22Rv1 (cell line): ENCODE results near the gene CCNC.
A peak's percentile ranks its signal among the peaks of the same experiment; 100 is the strongest.
"Not testable (repeated sequence)": the region's sequence is repeated elsewhere in the genome, so short reads cannot be mapped to it uniquely, and the experiment has no call there.

Experiments used
- H3K27ac ChIP-seq: fragments of 450-650 bp; 2 replicates; pipeline ENCODE4 v1.5.1; 2017
- ZFX ChIP-seq: fragments of 450-650 bp; IDR thresholded peaks from 2 replicates; pipeline ENCODE4 v1.6.1; 2017; ENCODE audit warnings: antibody characterized with exemption, borderline replicate concordance
- TF ChIP-seq, protein P1 (sequence below): fragments of 450-650 bp; IDR thresholded peaks from 2 replicates; pipeline ENCODE4 v1.5.1; 2017; ENCODE audit warnings: mild to moderate bottlenecking

Gene CCNC

GRCh38 chr6:99605911-99606655 is 37.6 kb upstream of the CCNC start:
- H3K27ac ChIP-seq: no peak overlapping the region
- TF ChIP-seq, protein P1, sequence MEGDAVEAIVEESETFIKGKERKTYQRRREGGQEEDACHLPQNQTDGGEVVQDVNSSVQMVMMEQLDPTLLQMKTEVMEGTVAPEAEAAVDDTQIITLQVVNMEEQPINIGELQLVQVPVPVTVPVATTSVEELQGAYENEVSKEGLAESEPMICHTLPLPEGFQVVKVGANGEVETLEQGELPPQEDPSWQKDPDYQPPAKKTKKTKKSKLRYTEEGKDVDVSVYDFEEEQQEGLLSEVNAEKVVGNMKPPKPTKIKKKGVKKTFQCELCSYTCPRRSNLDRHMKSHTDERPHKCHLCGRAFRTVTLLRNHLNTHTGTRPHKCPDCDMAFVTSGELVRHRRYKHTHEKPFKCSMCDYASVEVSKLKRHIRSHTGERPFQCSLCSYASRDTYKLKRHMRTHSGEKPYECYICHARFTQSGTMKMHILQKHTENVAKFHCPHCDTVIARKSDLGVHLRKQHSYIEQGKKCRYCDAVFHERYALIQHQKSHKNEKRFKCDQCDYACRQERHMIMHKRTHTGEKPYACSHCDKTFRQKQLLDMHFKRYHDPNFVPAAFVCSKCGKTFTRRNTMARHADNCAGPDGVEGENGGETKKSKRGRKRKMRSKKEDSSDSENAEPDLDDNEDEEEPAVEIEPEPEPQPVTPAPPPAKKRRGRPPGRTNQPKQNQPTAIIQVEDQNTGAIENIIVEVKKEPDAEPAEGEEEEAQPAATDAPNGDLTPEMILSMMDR: no peak
- TF ChIP-seq ZFX: no peak

- H3K27ac ChIP-seq: no peak overlapping the region
- TF ChIP-seq, protein P1: 0 out of 2 replicates have a peak, but pooled peaks have one; percentile 6
- TF ChIP-seq ZFX: no peak
These were observed 36.7 kb upstream of the CCNC start for GRCh38 chr6:99605074-99605734.

GRCh38 chr6:99604166-99605073 is 36.0 kb upstream of the CCNC start:
- no peak overlapping the region for H3K27ac ChIP-seq
- TF ChIP-seq, protein P1: no peak

- H3K27ac ChIP-seq: no peak overlapping the region
- TF ChIP-seq ZFX: no peak
- TF ChIP-seq, protein P1: no peak
These were observed 35.1 kb upstream of the CCNC start for GRCh38 chr6:99603421-99604165.

DNA sequence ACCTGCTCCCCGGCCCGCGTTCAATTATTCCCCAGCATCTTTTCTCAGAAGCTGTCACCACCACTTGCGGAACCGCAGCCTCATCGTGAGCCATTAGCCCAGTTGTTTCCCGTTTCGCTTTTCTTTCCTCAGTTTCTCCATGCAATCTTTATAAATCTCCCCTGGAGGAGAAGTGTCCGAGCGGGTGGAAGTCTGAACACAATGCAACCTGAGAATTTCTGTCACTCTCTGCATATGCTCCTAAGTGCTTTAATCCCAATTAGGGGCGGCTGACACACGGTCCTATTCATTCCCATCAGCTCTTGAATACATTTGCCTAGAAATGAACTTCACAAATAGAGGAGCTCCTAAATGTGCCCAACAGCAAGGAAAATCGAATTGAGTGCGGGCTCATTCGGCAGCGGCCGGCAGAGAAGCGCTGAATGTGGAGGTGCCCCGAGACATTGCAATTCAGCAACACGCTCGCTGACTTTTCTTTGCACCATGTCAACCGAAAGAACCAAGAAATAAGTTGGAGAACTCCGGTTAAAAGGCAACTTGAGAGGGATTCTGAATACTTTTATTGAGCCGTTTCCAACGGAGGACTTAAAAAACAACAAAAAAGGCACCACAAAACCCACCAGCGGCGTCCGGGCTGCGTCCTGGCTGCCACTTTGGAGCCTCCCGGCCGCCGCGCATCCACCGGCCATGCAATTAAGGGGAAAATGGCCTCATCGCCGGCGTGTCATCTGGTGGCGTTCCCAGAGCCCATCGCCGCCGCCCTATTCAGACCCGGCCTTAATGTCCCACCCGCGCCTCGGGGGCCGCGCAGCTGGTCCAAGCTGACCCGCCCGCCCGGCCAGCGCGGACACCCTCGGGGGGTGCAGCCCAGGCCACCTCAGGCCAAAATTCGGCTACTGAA is 34.3 kb upstream of the CCNC start:
- TF ChIP-seq, protein P1: no peak
- no peak for TF ChIP-seq ZFX
- H3K27ac ChIP-seq: no peak overlapping the region

DNA sequence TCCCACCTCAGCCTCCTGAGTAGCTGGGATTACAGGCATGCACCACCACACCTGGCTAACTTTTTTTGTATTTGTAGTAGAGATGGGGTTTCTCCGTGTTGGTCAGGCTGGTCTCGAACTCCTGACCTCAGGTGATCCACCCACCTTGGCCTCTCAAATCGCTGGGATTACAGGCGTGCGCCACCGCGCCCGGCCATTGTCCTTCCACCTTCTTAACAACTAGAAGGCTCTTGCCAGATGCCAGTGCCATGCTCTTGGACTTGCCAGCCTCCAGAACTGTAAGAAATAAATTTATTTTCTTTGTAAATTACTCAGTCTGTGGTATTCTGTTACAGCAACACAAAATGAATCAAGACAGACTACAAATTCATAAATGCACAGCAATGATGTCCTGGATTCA is 26.2 kb upstream of the CCNC start:
- H3K27ac ChIP-seq: not testable (repeated sequence)

DNA sequence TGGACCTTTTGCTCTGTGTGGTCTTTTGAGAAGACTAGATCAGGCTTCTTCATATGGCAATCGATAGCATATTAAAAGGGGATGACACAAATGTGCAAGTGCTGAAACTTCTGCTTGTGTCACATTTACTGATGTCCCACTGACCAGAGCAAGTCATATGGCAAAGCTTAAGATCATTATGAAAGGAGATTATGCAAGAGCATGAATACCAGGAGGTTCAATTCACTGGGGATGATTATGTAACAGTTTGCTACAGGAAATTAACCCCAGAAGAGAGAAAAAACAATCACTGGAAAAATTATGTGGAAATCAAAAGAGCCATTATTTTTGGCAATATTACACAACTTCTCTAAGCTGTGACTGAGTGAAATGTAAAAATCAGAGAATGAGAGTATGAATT is 24.4 kb upstream of the CCNC start:
- TF ChIP-seq ZFX: no peak
- TF ChIP-seq, protein P1: no peak
- no peak overlapping the region for H3K27ac ChIP-seq
